ENCODE data around the gene SALL1.

The SALL1 gene

GRCh38 chr16:51172368-51172767, 21.3 kb upstream of the SALL1 start:
- Histone ChIP-seq H3K27ac (ENCODE audit: low read length, poor library complexity, severe bottlenecking) (no peak overlapping the region), H3K9me3 (ENCODE audit: control insufficient read depth, low read length) (no peaks in the 10 kb centered on the region), H3K9ac (ENCODE audit: low read length) (no peak overlapping the region), H3K36me3 (ENCODE audit: control insufficient read depth in 1 of 2, insufficient read depth in 2 of 2, low read depth in 1 of 2, low read length in 2 of 2) (no peaks in the 10 kb centered on the region), H2AK5ac (ENCODE audit: low read length, severe bottlenecking) (no peak overlapping the region), H3K4me3 (ENCODE audit: insufficient read depth in 1 of 2, low read depth in 1 of 2, low read length in 2 of 2) (no peak overlapping the region), H2BK5ac (ENCODE audit: low read depth, low read length, poor library complexity, severe bottlenecking) (no peak overlapping the region), H3K4me1 (ENCODE audit: control insufficient read depth, insufficient read depth, low read depth, low read length) (no peaks in the 10 kb centered on the region), H2BK120ac (ENCODE audit: low read depth, low read length) (no peak overlapping the region), H3K23ac (ENCODE audit: low read length in 2 of 2) (no peak overlapping the region), H4K8ac (ENCODE audit: low read length) (no peak overlapping the region), H2AFZ (ENCODE audit: low read depth, low read length) (no peak overlapping the region), H3K4ac (ENCODE audit: low read depth in 1 of 2, low read length in 2 of 2) (no peak overlapping the region), H3K18ac (ENCODE audit: low read depth in 1 of 2, low read length in 2 of 2) (no peak overlapping the region), H3K4me2 (ENCODE audit: low read length, poor library complexity, severe bottlenecking) (no peak overlapping the region), H2BK12ac (ENCODE audit: low read length in 2 of 2) (no peak overlapping the region), H4K91ac (ENCODE audit: low read length) (no peak overlapping the region), H2BK15ac (ENCODE audit: low read depth, poor library complexity, severe bottlenecking) (no peak overlapping the region), H3K79me1 (replicated peaks; ENCODE audit: low read length, poor library complexity, severe bottlenecking) (no peaks in the 10 kb centered on the region), H3K14ac (ENCODE audit: low read length in 2 of 2) (no peak overlapping the region), H3K27me3 (ENCODE audit: control insufficient read depth in 1 of 2, insufficient read depth in 1 of 2, low read length in 2 of 2) (peaks cover 5 to 23% of the 10 kb centered on the region in 2 experiments)
- WGBS = 95% methylated on average over 4 of the region's 5 CpGs
- DNase-seq = no peak

- Histone ChIP-seq H2AK5ac (ENCODE audit: low read length, severe bottlenecking) (no peak overlapping the region), H4K91ac (ENCODE audit: low read length) (no peak overlapping the region), H3K27me3 (ENCODE audit: control insufficient read depth in 1 of 2, insufficient read depth in 1 of 2, low read length in 2 of 2) (peaks cover 6 to 23% of the 10 kb centered on the region in 2 experiments), H3K18ac (ENCODE audit: low read depth in 1 of 2, low read length in 2 of 2) (no peak overlapping the region), H3K36me3 (ENCODE audit: control insufficient read depth in 1 of 2, insufficient read depth in 2 of 2, low read depth in 1 of 2, low read length in 2 of 2) (no peaks in the 10 kb centered on the region), H3K9me3 (ENCODE audit: control insufficient read depth, low read length) (no peaks in the 10 kb centered on the region), H3K14ac (ENCODE audit: low read length in 2 of 2) (no peak overlapping the region), H3K79me1 (replicated peaks; ENCODE audit: low read length, poor library complexity, severe bottlenecking) (no peaks in the 10 kb centered on the region), H2BK120ac (ENCODE audit: low read depth, low read length) (no peak overlapping the region), H2BK15ac (ENCODE audit: low read depth, poor library complexity, severe bottlenecking) (no peak overlapping the region), H3K4me3 (ENCODE audit: insufficient read depth in 1 of 2, low read depth in 1 of 2, low read length in 2 of 2) (no peak overlapping the region), H3K9ac (ENCODE audit: low read length) (no peak overlapping the region), H2BK5ac (ENCODE audit: low read depth, low read length, poor library complexity, severe bottlenecking) (no peak overlapping the region), H3K4me1 (ENCODE audit: control insufficient read depth, insufficient read depth, low read depth, low read length) (peaks cover 8% of the 10 kb centered on the region), H3K4ac (ENCODE audit: low read depth in 1 of 2, low read length in 2 of 2) (no peak overlapping the region), H3K4me2 (ENCODE audit: low read length, poor library complexity, severe bottlenecking) (no peak overlapping the region), H3K27ac (ENCODE audit: low read length, poor library complexity, severe bottlenecking) (no peak overlapping the region), H2BK12ac (ENCODE audit: low read length in 2 of 2) (no peak overlapping the region), H3K23ac (ENCODE audit: low read length in 2 of 2) (no peak overlapping the region), H2AFZ (ENCODE audit: low read depth, low read length) (no peak overlapping the region), H4K8ac (ENCODE audit: low read length) (no peak overlapping the region)
- no peak for DNase-seq
- 100% methylated on average over 1 of the region's 2 CpGs for whole genome bisulfite sequencing
Observed at GRCh38 chr16:51168755-51169154, 17.7 kb upstream of the SALL1 start.

GRCh38 chr16:51167170-51167895, 16.3 kb upstream of the SALL1 start:
- no peaks in the 10 kb centered on the region for H3K36me3 ChIP-seq (ENCODE audit: control insufficient read depth in 1 of 2, insufficient read depth in 2 of 2, low read depth in 1 of 2, low read length in 2 of 2)
- H3K4me3 ChIP-seq (ENCODE audit: insufficient read depth in 1 of 2, low read depth in 1 of 2, low read length in 2 of 2) = no peak overlapping the region
- no peak overlapping the region for H2BK5ac ChIP-seq (ENCODE audit: low read depth, low read length, poor library complexity, severe bottlenecking)
- no peak overlapping the region for H2AFZ ChIP-seq (ENCODE audit: low read depth, low read length)
- no peak for DNase-seq
- H3K27ac ChIP-seq (ENCODE audit: low read length, poor library complexity, severe bottlenecking) = no peak overlapping the region
- no peak overlapping the region for H3K4me2 ChIP-seq (ENCODE audit: low read length, poor library complexity, severe bottlenecking)
- no peaks in the 10 kb centered on the region for H3K9me3 ChIP-seq (ENCODE audit: control insufficient read depth, low read length)
- H4K8ac ChIP-seq (ENCODE audit: low read length) = no peak overlapping the region
- peak overlapping the region in 1 of 2 experiments; percentile 43 for H2BK12ac ChIP-seq (ENCODE audit: low read length in 2 of 2)
- H3K23ac ChIP-seq (ENCODE audit: low read length in 2 of 2) = peak overlapping the region in 1 of 2 experiments; percentile 47
- no peak overlapping the region for H3K18ac ChIP-seq (ENCODE audit: low read depth in 1 of 2, low read length in 2 of 2)
- H3K14ac ChIP-seq (ENCODE audit: low read length in 2 of 2) = no peak overlapping the region
- H2BK120ac ChIP-seq (ENCODE audit: low read depth, low read length) = no peak overlapping the region
- H3K27me3 ChIP-seq (ENCODE audit: control insufficient read depth in 1 of 2, insufficient read depth in 1 of 2, low read length in 2 of 2) = peaks cover 6 to 23% of the 10 kb centered on the region in 2 experiments
- H2AK5ac ChIP-seq (ENCODE audit: low read length, severe bottlenecking) = no peak overlapping the region
- H3K79me1 ChIP-seq (replicated peaks; ENCODE audit: low read length, poor library complexity, severe bottlenecking) = no peaks in the 10 kb centered on the region
- no peak overlapping the region for H4K91ac ChIP-seq (ENCODE audit: low read length)
- no peak overlapping the region for H3K9ac ChIP-seq (ENCODE audit: low read length)
- no peak overlapping the region for H2BK15ac ChIP-seq (ENCODE audit: low read depth, poor library complexity, severe bottlenecking)
- H3K4ac ChIP-seq (ENCODE audit: low read depth in 1 of 2, low read length in 2 of 2) = no peak overlapping the region
- H3K4me1 ChIP-seq (ENCODE audit: control insufficient read depth, insufficient read depth, low read depth, low read length) = peaks cover 8% of the 10 kb centered on the region
- WGBS = 84% methylated on average over 9 of the region's 9 CpGs

GRCh38 chr16:51166541-51166940, 15.5 kb upstream of the SALL1 start:
- H3K27me3 ChIP-seq (ENCODE audit: control insufficient read depth in 1 of 2, insufficient read depth in 1 of 2, low read length in 2 of 2) = peaks cover 6 to 23% of the 10 kb centered on the region in 2 experiments
- DNase-seq = no peak
- no peaks in the 10 kb centered on the region for H3K79me1 ChIP-seq (replicated peaks; ENCODE audit: low read length, poor library complexity, severe bottlenecking)
- no peak overlapping the region for H2AFZ ChIP-seq (ENCODE audit: low read depth, low read length)
- H2AK5ac ChIP-seq (ENCODE audit: low read length, severe bottlenecking) = no peak overlapping the region
- H2BK120ac ChIP-seq (ENCODE audit: low read depth, low read length) = no peak overlapping the region
- no peaks in the 10 kb centered on the region for H3K9me3 ChIP-seq (ENCODE audit: control insufficient read depth, low read length)
- no peak overlapping the region for H3K4me2 ChIP-seq (ENCODE audit: low read length, poor library complexity, severe bottlenecking)
- 98% methylated on average over 3 of the region's 3 CpGs for WGBS
- no peaks in the 10 kb centered on the region for H3K36me3 ChIP-seq (ENCODE audit: control insufficient read depth in 1 of 2, insufficient read depth in 2 of 2, low read depth in 1 of 2, low read length in 2 of 2)
- H3K4ac ChIP-seq (ENCODE audit: low read depth in 1 of 2, low read length in 2 of 2) = no peak overlapping the region
- H3K4me1 ChIP-seq (ENCODE audit: control insufficient read depth, insufficient read depth, low read depth, low read length) = peaks cover 8% of the 10 kb centered on the region
- H3K4me3 ChIP-seq (ENCODE audit: insufficient read depth in 1 of 2, low read depth in 1 of 2, low read length in 2 of 2) = no peak overlapping the region
- no peak overlapping the region for H3K27ac ChIP-seq (ENCODE audit: low read length, poor library complexity, severe bottlenecking)
- H4K8ac ChIP-seq (ENCODE audit: low read length) = no peak overlapping the region
- no peak overlapping the region for H3K14ac ChIP-seq (ENCODE audit: low read length in 2 of 2)
- H4K91ac ChIP-seq (ENCODE audit: low read length) = no peak overlapping the region
- H3K18ac ChIP-seq (ENCODE audit: low read depth in 1 of 2, low read length in 2 of 2) = no peak overlapping the region
- H2BK12ac ChIP-seq (ENCODE audit: low read length in 2 of 2) = no peak overlapping the region
- H2BK5ac ChIP-seq (ENCODE audit: low read depth, low read length, poor library complexity, severe bottlenecking) = no peak overlapping the region
- no peak overlapping the region for H3K23ac ChIP-seq (ENCODE audit: low read length in 2 of 2)
- no peak overlapping the region for H2BK15ac ChIP-seq (ENCODE audit: low read depth, poor library complexity, severe bottlenecking)
- no peak overlapping the region for H3K9ac ChIP-seq (ENCODE audit: low read length)
